Fibroblast of lung (primary cell): ENCODE data around the gene GAA. TPM values are rescaled to one million over a fixed set of nuclear protein-coding genes. Genes with fewer than 3 reads are reported as not detected.

ENCODE experiments used
- DNase-seq, 2 donors: peaks; one replicate each; pipeline versions ENCODE4 v3.0.0 to v3.0.0-alpha.2; 2010; ENCODE audit warnings: low read depth in 2 of 2
- H2AFZ ChIP-seq: 2 replicates; pipeline ENCODE4 v1.5.1; 2012; ENCODE audit warnings: low read length, control low read depth, inconsistent platforms
- H3K27ac ChIP-seq: 2 replicates; pipeline ENCODE4 v1.5.1; 2011; ENCODE audit warnings: low read length, control low read depth; ENCODE audit not compliant: insufficient read depth
- H3K27me3 ChIP-seq: 2 replicates; pipeline ENCODE4 v1.5.1; 2011; ENCODE audit warnings: mild to moderate bottlenecking, low read length; ENCODE audit not compliant: control insufficient read depth, insufficient read depth
- H3K36me3 ChIP-seq: 2 replicates; pipeline ENCODE4 v1.5.1; 2011; ENCODE audit warnings: low read length; ENCODE audit not compliant: control insufficient read depth, insufficient read depth
- H3K4me1 ChIP-seq: 2 replicates; pipeline ENCODE4 v1.5.1; 2011; ENCODE audit warnings: low read length; ENCODE audit not compliant: control insufficient read depth, insufficient read depth; ENCODE audit errors: extremely low read depth
- H3K4me2 ChIP-seq: 2 replicates; pipeline ENCODE4 v1.5.1; 2011; ENCODE audit warnings: low read length, control low read depth; ENCODE audit not compliant: insufficient read depth; ENCODE audit errors: extremely low read depth
- H3K4me3 ChIP-seq, 4 experiments: fragments of 200-600 bp in 1 of 4; sonication (generic) in 1 of 4; replicated peaks in 1 of 4; 2 replicates each; pipeline ENCODE4 v1.5.1; 2011 to 2016; ENCODE audit warnings: low read length in 4 of 4, low read depth in 3 of 4, mild to moderate bottlenecking in 3 of 4, control low read depth in 2 of 4, inconsistent platforms in 1 of 4, mixed read lengths in 1 of 4; ENCODE audit not compliant: insufficient read depth in 1 of 4; ENCODE audit errors: control extremely low read depth in 1 of 4
- H3K79me2 ChIP-seq: 2 replicates; pipeline ENCODE4 v1.5.1; 2012; ENCODE audit warnings: mild to moderate bottlenecking, low read length, inconsistent platforms; ENCODE audit not compliant: control insufficient read depth, insufficient read depth
- H3K9ac ChIP-seq: 2 replicates; pipeline ENCODE4 v1.5.1; 2011; ENCODE audit warnings: mild to moderate bottlenecking, low read length, control low read depth; ENCODE audit not compliant: insufficient read depth
- H3K9me3 ChIP-seq: 2 replicates; pipeline ENCODE4 v1.5.1; 2012; ENCODE audit warnings: low read depth, low read length; ENCODE audit not compliant: control insufficient read depth, insufficient read depth
- H4K20me1 ChIP-seq: 2 replicates; pipeline ENCODE4 v1.5.1; 2011; ENCODE audit warnings: low read length; ENCODE audit not compliant: control insufficient read depth, insufficient read depth; ENCODE audit errors: extremely low read depth
- CTCF ChIP-seq, 2 donors: IDR thresholded peaks in 1 of 2; conservative IDR thresholded peaks in 1 of 2; 1 replicate in 1 of 2; 2 replicates in 1 of 2; pipeline ENCODE4 v1.5.1; 2011 to 2012; ENCODE audit warnings: low read length in 2 of 2, control low read depth in 1 of 2, inconsistent platforms in 1 of 2, low read depth in 1 of 2, mild to moderate bottlenecking in 1 of 2
- EZH2 ChIP-seq: IDR thresholded peaks from 2 replicates; pipeline ENCODE4 v1.5.1; 2012; ENCODE audit warnings: low read length, control low read depth, mild to moderate bottlenecking; ENCODE audit errors: missing control alignments
- polyA minus RNA-seq: library from RNA; depleted of rRNA, polyadenylated mRNA; stranded (reverse); fragments of >200 nt; gene quantifications from 2 replicates; pipeline ENCODE4 v1.2.3, GENCODE V29; 2011; ENCODE audit warnings: low replicate concordance
- polyA plus RNA-seq, 2 donors: library from polyadenylated mRNA; depleted of rRNA in 1 of 2; stranded (reverse) in 1 of 2; unstranded in 1 of 2; fragments of >200 nt; gene quantifications; 2 replicates each; pipeline ENCODE4 v1.2.1, GENCODE V29; 2011 to 2012; ENCODE audit warnings: missing spikeins in 1 of 2
- total RNA-seq: library from RNA; depleted of rRNA; stranded (reverse); fragments of >200 nt; gene quantifications from 2 replicates; pipeline ENCODE4 v1.2.1, GENCODE V29; 2014

Gene GAA
- 20.3 and 25.6 TPM in 2 replicates for total RNA-seq
- 4.9 and 6.4 TPM in 2 replicates for polyA plus RNA-seq
- 21.3 and 26.7 TPM in 2 replicates for polyA plus RNA-seq (2012)
- 6.8 and 16.8 TPM in 2 replicates for polyA minus RNA-seq

GRCh38 chr17:80101011-80101945 lies at the start of gene GAA:
GAA (plus strand) TSS chr17:80101581; CDS start chr17:80104587, 3,006 bp downstream.
- peaks cover 2% of the 10 kb centered on the region for H3K79me2 ChIP-seq
- TF ChIP-seq EZH2 = no peak
- TF ChIP-seq CTCF (conservative IDR thresholded peaks at IDR 0.05 in 1 of 2, IDR thresholded peaks at IDR 0.05 in 1 of 2; ENCODE audit: low read depth in 1 of 2, low read length in 2 of 2) = peak; percentile 42 to 52
- no peaks in the 10 kb centered on the region for H3K36me3 ChIP-seq
- H4K20me1 ChIP-seq = no peaks in the 10 kb centered on the region
- H2AFZ ChIP-seq = peak within 1 kb of the TSS; percentile 95
- H3K9me3 ChIP-seq = no peaks in the 10 kb centered on the region
- H3K4me2 ChIP-seq = peak within 1 kb of the TSS; percentile 97
- H3K27me3 ChIP-seq = no peaks in the 10 kb centered on the region
- DNase-seq = peak; percentile 66 to 78
- no peaks in the 10 kb centered on the region for H3K4me1 ChIP-seq
- peak within 1 kb of the TSS; percentile 86 to 93 (median 88) for H3K4me3 ChIP-seq
- peak within 1 kb of the TSS; percentile 52 for H3K27ac ChIP-seq
- peak within 1 kb of the TSS; percentile 83 for H3K9ac ChIP-seq

GRCh38 chr17:80051681-80052080 lies 49.7 kb upstream of the GAA start:
- TF ChIP-seq CTCF (conservative IDR thresholded peaks at IDR 0.05 in 1 of 2, IDR thresholded peaks at IDR 0.05 in 1 of 2; ENCODE audit: low read depth in 1 of 2, low read length in 2 of 2) (no peak), EZH2 (no peak)
- no peaks in the 10 kb centered on the region for H3K9me3 ChIP-seq
- no peaks in the 10 kb centered on the region for H4K20me1 ChIP-seq
- H2AFZ ChIP-seq = no peak overlapping the region
- H3K4me3 ChIP-seq = no peak overlapping the region
- H3K27me3 ChIP-seq = no peaks in the 10 kb centered on the region
- no peak overlapping the region for H3K9ac ChIP-seq
- H3K79me2 ChIP-seq = no peaks in the 10 kb centered on the region
- no peak for DNase-seq
- H3K36me3 ChIP-seq = no peaks in the 10 kb centered on the region
- no peak overlapping the region for H3K27ac ChIP-seq
- H3K4me1 ChIP-seq = no peaks in the 10 kb centered on the region
- H3K4me2 ChIP-seq = no peak overlapping the region

- H3K4me3 ChIP-seq = no peak overlapping the region
- no peaks in the 10 kb centered on the region for H3K79me2 ChIP-seq
- TF ChIP-seq EZH2 = no peak
- H2AFZ ChIP-seq = no peak overlapping the region
- H3K4me2 ChIP-seq = no peak overlapping the region
- H3K27me3 ChIP-seq = no peaks in the 10 kb centered on the region
- no peak overlapping the region for H3K9ac ChIP-seq
- no peaks in the 10 kb centered on the region for H3K4me1 ChIP-seq
- no peak for DNase-seq
- H3K27ac ChIP-seq = no peak overlapping the region
- no peaks in the 10 kb centered on the region for H3K36me3 ChIP-seq
- H4K20me1 ChIP-seq = no peaks in the 10 kb centered on the region
- no peaks in the 10 kb centered on the region for H3K9me3 ChIP-seq
Observed at GRCh38 chr17:80053102-80053501, 48.3 kb upstream of the GAA start.
